Left lung (tissue), 10 donors: ENCODE results near the gene TMEM255B. TPM values are rescaled to one million over a fixed set of nuclear protein-coding genes. Genes with fewer than 3 reads are reported as not detected.

Source experiments
- ATAC-seq: fragments of 200-7000 bp; cut with Tn5 transposase; one replicate; pipeline ENCODE4 v1.9.1; 2020; ENCODE audit warnings: moderate library complexity
- DNase-seq, 4 donors: peaks; one replicate each; pipeline ENCODE4 v3.0.0-alpha.2; 2013 to 2020
- H3K27ac ChIP-seq, 2 donors: fragments of 200-600 bp; sonication (generic) in 1 of 2; one replicate each; pipeline versions ENCODE4 v1.5.0 to v1.8.0; 2020 to 2021
- H3K27me3 ChIP-seq, 2 donors: fragments of 200-600 bp; sonication (generic) in 1 of 2; one replicate each; pipeline versions ENCODE4 v1.5.0 to v1.8.0; 2020 to 2021
- H3K36me3 ChIP-seq, 2 donors: fragments of 200-600 bp; sonication (generic) in 1 of 2; one replicate each; pipeline versions ENCODE4 v1.5.0 to v1.8.0; 2020 to 2021
- H3K4me1 ChIP-seq, 2 donors: fragments of 200-600 bp; one replicate each; pipeline ENCODE4 v1.8.0; 2021
- H3K4me3 ChIP-seq, 2 donors: fragments of 200-600 bp; sonication (generic) in 1 of 2; one replicate each; pipeline versions ENCODE4 v1.5.0 to v1.8.0; 2020 to 2021; ENCODE audit warnings: mild to moderate bottlenecking in 1 of 2
- H3K9me3 ChIP-seq, 2 donors: fragments of 200-600 bp; sonication (generic) in 1 of 2; one replicate each; pipeline versions ENCODE4 v1.5.0 to v1.8.0; 2020 to 2021
- intact Hi-C, 2 donors: fragments of 100-400 bp; cut with DNase I; formaldehyde crosslinking; loops; one replicate each; pipeline versions ENCODE4 v1.11.2 to v1.14.2; 2022
- polyA plus RNA-seq, 6 donors: library from polyadenylated mRNA; unstranded; fragments of 120-200 nt; gene quantifications; one replicate each; pipeline ENCODE4 v1.2.1, GENCODE V29; 2013; ENCODE audit not compliant: insufficient read length in 6 of 6
- total RNA-seq, 2 donors: library from RNA; stranded (reverse); fragmentation: NEBNext Ultra II Directional; extraction: Animal tissue kit (Norgen Biotek cat#: 25700); gene quantifications; one replicate each; pipeline ENCODE4 v1.2.1, GENCODE V29; 2021
- TF ChIP-seq, protein P1 (sequence below), 2 donors: fragments of 200-600 bp; sonication (generic) in 1 of 2; IDR thresholded peaks; one replicate each; pipeline versions ENCODE4 v1.5.0 to v1.8.0; 2021; ENCODE audit warnings: antibody characterized with exemption in 2 of 2
- donor health status: DM: no; HTN: yes; CAD: no.
- donor health status: DM: no; HTN: no; CAD: no.

Gene TMEM255B
- total and polyA plus RNA-seq, 8 donors: 10.4 to 30.7 (median 15.7) TPM

DNA sequence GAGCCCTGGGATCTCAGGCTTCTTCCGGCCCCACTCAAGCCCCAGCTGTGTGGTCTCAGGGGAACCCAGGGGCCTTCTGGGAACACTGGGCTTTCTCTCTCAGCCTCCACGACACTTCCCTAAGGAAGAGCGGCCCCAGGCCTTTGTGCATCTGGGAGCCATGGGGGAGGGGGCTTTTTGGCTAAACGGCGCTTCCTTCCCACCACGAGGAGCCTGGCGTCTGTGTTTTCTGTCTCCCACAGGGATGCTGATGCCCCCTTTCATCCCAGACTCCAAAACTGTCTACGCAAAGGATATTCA is 24.2 kb upstream of the TMEM255B start:
- Histone ChIP-seq H3K27me3 (peaks cover 0 to 22% of the 10 kb centered on the region in 2 donors), H3K36me3 (no peaks in the 10 kb centered on the region), H3K4me3 (no peak overlapping the region), H3K9me3 (no peaks in the 10 kb centered on the region), H3K27ac (no peak overlapping the region), H3K4me1 (peaks cover 0 to 11% of the 10 kb centered on the region in 2 donors)
- ATAC-seq (no peak), DNase-seq (no peak)
- TF ChIP-seq, protein P1, sequence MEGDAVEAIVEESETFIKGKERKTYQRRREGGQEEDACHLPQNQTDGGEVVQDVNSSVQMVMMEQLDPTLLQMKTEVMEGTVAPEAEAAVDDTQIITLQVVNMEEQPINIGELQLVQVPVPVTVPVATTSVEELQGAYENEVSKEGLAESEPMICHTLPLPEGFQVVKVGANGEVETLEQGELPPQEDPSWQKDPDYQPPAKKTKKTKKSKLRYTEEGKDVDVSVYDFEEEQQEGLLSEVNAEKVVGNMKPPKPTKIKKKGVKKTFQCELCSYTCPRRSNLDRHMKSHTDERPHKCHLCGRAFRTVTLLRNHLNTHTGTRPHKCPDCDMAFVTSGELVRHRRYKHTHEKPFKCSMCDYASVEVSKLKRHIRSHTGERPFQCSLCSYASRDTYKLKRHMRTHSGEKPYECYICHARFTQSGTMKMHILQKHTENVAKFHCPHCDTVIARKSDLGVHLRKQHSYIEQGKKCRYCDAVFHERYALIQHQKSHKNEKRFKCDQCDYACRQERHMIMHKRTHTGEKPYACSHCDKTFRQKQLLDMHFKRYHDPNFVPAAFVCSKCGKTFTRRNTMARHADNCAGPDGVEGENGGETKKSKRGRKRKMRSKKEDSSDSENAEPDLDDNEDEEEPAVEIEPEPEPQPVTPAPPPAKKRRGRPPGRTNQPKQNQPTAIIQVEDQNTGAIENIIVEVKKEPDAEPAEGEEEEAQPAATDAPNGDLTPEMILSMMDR (IDR thresholded peaks at IDR 0.05): no peak
- intact Hi-C loops: no loop called here

DNA sequence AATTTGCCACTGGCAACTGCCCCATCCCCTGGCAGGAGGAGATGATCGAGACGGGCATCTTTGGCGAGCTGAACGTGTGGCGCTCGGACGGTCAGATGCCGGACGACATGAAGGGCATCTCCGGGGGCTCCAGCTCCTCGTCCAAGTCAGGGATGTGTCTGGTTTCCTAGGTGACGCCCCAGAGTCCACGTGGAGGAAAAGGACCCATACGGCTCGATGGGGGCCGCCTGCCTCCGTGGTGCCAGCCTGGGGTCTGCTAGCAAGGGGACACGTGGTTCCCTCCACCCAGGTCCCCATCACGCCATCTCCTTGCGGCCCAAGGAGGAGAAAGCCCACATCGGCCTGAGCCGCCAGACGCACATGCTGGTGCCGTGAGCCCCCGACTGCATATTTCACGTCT is 23.8 kb upstream of the TMEM255B start:
- TF ChIP-seq, protein P1 (IDR thresholded peaks at IDR 0.05): no peak
- ATAC-seq: no peak
- H3K36me3 ChIP-seq: no peaks in the 10 kb centered on the region
- peak in 1 of 4 donors; percentile 59 for DNase-seq
- H3K9me3 ChIP-seq: no peaks in the 10 kb centered on the region
- H3K27ac ChIP-seq: no peak overlapping the region
- peaks cover 0 to 24% of the 10 kb centered on the region in 2 donors for H3K27me3 ChIP-seq
- H3K4me1 ChIP-seq: peaks cover 0 to 11% of the 10 kb centered on the region in 2 donors
- H3K4me3 ChIP-seq: no peak overlapping the region
- intact Hi-C loops: no loop called here

DNA sequence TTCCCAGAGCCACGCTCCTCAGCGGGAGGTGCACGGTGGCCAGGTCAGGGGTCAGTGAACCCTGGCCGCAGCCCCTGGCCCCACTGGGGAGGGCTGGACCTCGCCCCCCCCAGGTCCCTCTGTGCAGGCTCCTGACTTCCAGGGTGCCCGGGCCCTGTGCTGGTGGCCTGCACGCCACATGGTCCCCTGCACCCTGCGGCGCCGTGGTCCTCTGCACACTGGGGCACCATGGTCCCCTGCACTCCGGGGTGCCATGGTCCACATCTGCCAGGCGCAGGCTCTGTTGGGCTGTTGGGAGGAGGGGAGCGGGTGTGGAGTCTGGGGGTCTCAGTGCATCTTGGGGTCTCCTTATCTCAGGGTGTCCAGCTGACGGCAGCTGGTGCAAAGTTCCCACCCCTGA is 23.3 kb upstream of the TMEM255B start:
- Histone ChIP-seq H3K27ac (no peak overlapping the region), H3K4me1 (peaks cover 0 to 11% of the 10 kb centered on the region in 2 donors), H3K27me3 (peaks cover 0 to 24% of the 10 kb centered on the region in 2 donors), H3K4me3 (no peak overlapping the region), H3K9me3 (no peaks in the 10 kb centered on the region), H3K36me3 (no peaks in the 10 kb centered on the region)
- peak in 1 of 4 donors; percentile 68 for DNase-seq
- intact Hi-C loops: no loop called here
- ATAC-seq: no peak
- TF ChIP-seq, protein P1 (IDR thresholded peaks at IDR 0.05): no peak

DNA sequence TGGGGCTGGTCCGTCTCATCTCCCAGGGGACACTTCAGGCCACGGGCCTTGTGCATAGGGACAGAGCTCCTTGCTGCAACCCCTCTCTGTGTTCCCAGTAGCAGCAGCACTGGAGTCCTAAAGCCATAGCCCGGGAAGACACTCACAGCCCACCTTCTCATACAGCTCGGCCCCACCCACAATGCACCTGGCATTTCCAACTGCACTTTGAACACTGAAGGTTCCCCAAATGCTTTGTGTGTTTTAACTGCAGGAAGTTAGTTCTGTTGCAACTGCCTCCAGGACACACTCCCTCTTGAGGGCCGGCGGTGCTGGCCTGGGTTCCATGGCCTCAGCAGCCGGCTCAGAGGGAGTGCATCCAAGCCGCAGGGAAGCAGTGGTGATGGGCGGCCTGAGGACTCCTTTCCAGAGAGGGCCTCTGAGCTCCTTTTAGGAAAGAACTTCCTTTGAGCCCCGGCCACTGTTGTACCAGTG is 22.7 kb upstream of the TMEM255B start:
- intact Hi-C loops: no loop called here
- peaks cover 0 to 13% of the 10 kb centered on the region in 2 donors for H3K4me1 ChIP-seq
- TF ChIP-seq, protein P1 (IDR thresholded peaks at IDR 0.05): no peak
- no peaks in the 10 kb centered on the region for H3K36me3 ChIP-seq
- no peak overlapping the region for H3K27ac ChIP-seq
- no peaks in the 10 kb centered on the region for H3K9me3 ChIP-seq
- ATAC-seq: no peak
- peaks cover 0 to 29% of the 10 kb centered on the region in 2 donors for H3K27me3 ChIP-seq
- H3K4me3 ChIP-seq: no peak overlapping the region
- peak in 1 of 4 donors; percentile 41 for DNase-seq

DNA sequence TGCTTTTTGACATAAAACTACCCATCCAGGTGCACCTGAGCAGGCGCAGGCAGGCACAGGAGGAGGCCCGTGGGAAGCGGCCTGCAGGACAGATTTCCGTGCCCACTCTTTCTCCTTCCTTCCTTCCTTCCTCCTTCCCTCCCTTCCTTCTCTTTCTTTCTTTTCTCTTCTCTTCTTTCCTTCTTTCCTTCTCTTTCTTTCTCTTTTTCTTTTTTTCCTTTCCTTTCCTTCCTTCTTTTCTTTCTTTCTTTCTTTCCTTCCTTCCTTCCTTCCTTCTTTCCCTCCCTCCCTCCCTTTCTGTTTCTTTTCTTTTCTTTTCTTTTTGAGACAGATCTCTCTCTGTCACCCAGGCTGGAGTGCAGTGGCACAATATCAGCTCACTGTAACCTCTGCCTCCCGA is 21.2 kb upstream of the TMEM255B start:
- Histone ChIP-seq H3K9me3 (no peaks in the 10 kb centered on the region), H3K4me1 (peaks cover 0 to 28% of the 10 kb centered on the region in 2 donors), H3K27me3 (peaks cover 0 to 42% of the 10 kb centered on the region in 2 donors), H3K4me3 (no peak overlapping the region), H3K27ac (no peak overlapping the region), H3K36me3 (no peaks in the 10 kb centered on the region)
- TF ChIP-seq, protein P1 (IDR thresholded peaks at IDR 0.05): no peak
- intact Hi-C loops: no loop called here
- DNase-seq (no peak), ATAC-seq (no peak)
